BE2C (cell line): ENCODE results near the gene SLC22A23.

Source experiments
- DNase-seq: peaks from one replicate; pipeline ENCODE4 v3.0.0-alpha.2; 2020
- H3K27me3 ChIP-seq: fragments of 250-450 bp; sonication (Bioruptor Pico); 2 replicates; pipeline ENCODE4 v1.5.1; 2020; ENCODE audit warnings: mild to moderate bottlenecking
- H3K36me3 ChIP-seq: fragments of 250-450 bp; sonication (Bioruptor Pico); 2 replicates; pipeline ENCODE4 v1.5.1; 2020; ENCODE audit warnings: mild to moderate bottlenecking
- H3K4me1 ChIP-seq: fragments of 250-450 bp; sonication (Bioruptor Pico); 2 replicates; pipeline ENCODE4 v1.5.1; 2020
- H3K4me3 ChIP-seq: 2 replicates; pipeline ENCODE4 v1.5.1; 2011; ENCODE audit warnings: low read depth, low read length
- H3K9me3 ChIP-seq: fragments of 250-450 bp; sonication (Bioruptor Pico); 2 replicates; pipeline ENCODE4 v1.5.1; 2020
- CTCF ChIP-seq: IDR thresholded peaks from 2 replicates; pipeline ENCODE4 v1.5.1; 2012; ENCODE audit warnings: mild to moderate bottlenecking, low read depth, low read length

Gene SLC22A23

GRCh38 chr6:3260772-3261517 is 195.9 kb downstream of the SLC22A23 start:
- Histone ChIP-seq H3K4me1 (peaks cover 7% of the 10 kb centered on the region; the same call in 1 of the 2 replicates), H3K4me3 (peak overlapping the region; percentile 96), H3K9me3 (no peaks in the 10 kb centered on the region), H3K27me3 (no peaks in the 10 kb centered on the region), H3K36me3 (peaks cover 39% of the 10 kb centered on the region)
- no peak for TF ChIP-seq CTCF
- no peak for DNase-seq

- peaks cover 7% of the 10 kb centered on the region; the same call in 1 of the 2 replicates for H3K4me1 ChIP-seq
Observed at GRCh38 chr6:3260296-3260695, 196.6 kb downstream of the SLC22A23 start.

GRCh38 chr6:3259491-3259958 is 197.3 kb downstream of the SLC22A23 start:
- peak overlapping the region; percentile 96 for H3K4me3 ChIP-seq
- H3K27me3 ChIP-seq = no peaks in the 10 kb centered on the region
- TF ChIP-seq CTCF = no peak
- peak; percentile 47 for DNase-seq
- H3K36me3 ChIP-seq = peaks cover 25% of the 10 kb centered on the region
- peaks cover 7% of the 10 kb centered on the region; the same call in 1 of the 2 replicates for H3K4me1 ChIP-seq
- H3K9me3 ChIP-seq = no peaks in the 10 kb centered on the region

More at GRCh38 chr6:3260296-3260695, 196.6 kb downstream of the SLC22A23 start:
- Histone ChIP-seq H3K27me3 (no peaks in the 10 kb centered on the region), H3K4me3 (peak overlapping the region; percentile 96), H3K36me3 (peaks cover 33% of the 10 kb centered on the region), H3K9me3 (no peaks in the 10 kb centered on the region)
- no peak for TF ChIP-seq CTCF
- no peak for DNase-seq

GRCh38 chr6:3258720-3259490 is 197.9 kb downstream of the SLC22A23 start, which contains the start of gene PSMG4:
PSMG4 (plus strand) TSS chr6:3258947; CDS start chr6:3259023, 76 bp downstream.
- peak within 1 kb of the TSS; percentile 96 for H3K4me3 ChIP-seq
- no peak for TF ChIP-seq CTCF
- DNase-seq = peak; percentile 98

GRCh38 chr6:3258201-3258600 is 198.6 kb downstream of the SLC22A23 start:
- Histone ChIP-seq H3K4me1 (peaks cover 6% of the 10 kb centered on the region; the same call in 1 of the 2 replicates), H3K9me3 (no peaks in the 10 kb centered on the region), H3K4me3 (peak overlapping the region; percentile 52), H3K27me3 (no peaks in the 10 kb centered on the region), H3K36me3 (peaks cover 12% of the 10 kb centered on the region)
- DNase-seq = no peak
- TF ChIP-seq CTCF = no peak

More at GRCh38 chr6:3258720-3259490, 197.9 kb downstream of the SLC22A23 start, which contains the start of gene PSMG4:
- H3K4me1 ChIP-seq = peaks cover 7% of the 10 kb centered on the region; the same call in 1 of the 2 replicates
- H3K27me3 ChIP-seq = no peaks in the 10 kb centered on the region
- H3K36me3 ChIP-seq = peaks cover 19% of the 10 kb centered on the region
- no peaks in the 10 kb centered on the region for H3K9me3 ChIP-seq
